Prostate gland (tissue), 2 donors: ENCODE data around the gene NEDD4L.
"Not testable (repeated sequence)": the region's sequence is repeated elsewhere in the genome, so short reads cannot be mapped to it uniquely, and the experiment has no call there.

Experiments
- POLR2AphosphoS5 ChIP-seq: sonication (generic); formaldehyde crosslinking; IDR thresholded peaks from one replicate; pipeline ENCODE4 v1.6.1; 2017; ENCODE audit warnings: antibody characterized with exemption
- TF ChIP-seq, protein P1 (sequence below), 4 experiments: fragments of 200-600 bp in 2 of 4; fragments of 450-650 bp in 2 of 4; sonication (generic) in 2 of 4; IDR thresholded peaks; 1 replicate in 3 of 4; 2 replicates in 1 of 4; pipeline ENCODE4 v1.5.1; 2016 to 2019; ENCODE audit warnings: antibody characterized with exemption in 4 of 4, mild to moderate bottlenecking in 2 of 4, moderate library complexity in 2 of 4

DNA sequence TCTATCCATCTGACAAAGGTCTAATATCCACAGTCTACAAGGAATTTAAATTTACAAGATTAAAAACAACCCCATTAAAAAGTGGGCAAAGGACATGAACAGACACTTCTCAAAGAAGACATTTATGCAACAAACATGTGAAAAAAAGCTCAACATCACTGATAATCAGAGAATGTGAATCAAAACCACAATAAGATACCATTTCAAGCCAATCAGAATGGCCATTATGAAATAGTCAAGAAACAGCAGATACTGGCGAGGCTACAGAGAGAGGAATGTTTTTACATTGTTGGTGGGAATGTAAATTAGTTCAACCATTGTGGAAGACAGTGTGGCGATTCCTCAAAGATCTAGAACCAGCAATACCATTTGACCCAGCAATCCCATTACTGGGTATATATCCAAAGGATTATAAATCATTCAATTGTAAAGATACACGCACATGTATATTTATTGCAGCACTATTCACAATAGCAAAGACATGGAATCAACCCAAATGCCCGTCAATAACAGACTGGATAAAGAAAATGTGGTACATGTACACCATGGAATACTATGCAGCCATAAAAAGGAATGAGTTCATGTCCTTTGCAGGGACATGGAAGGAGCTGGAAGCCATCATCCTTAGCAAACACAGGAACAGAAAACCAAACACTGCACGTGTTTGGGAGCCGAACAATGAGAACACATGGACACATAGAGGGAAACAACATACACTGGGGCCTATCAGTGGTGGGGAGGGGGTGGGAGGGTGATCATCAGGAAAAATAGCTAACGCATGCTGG is 391.4 kb downstream of the NEDD4L start:
- TF ChIP-seq, protein P1, sequence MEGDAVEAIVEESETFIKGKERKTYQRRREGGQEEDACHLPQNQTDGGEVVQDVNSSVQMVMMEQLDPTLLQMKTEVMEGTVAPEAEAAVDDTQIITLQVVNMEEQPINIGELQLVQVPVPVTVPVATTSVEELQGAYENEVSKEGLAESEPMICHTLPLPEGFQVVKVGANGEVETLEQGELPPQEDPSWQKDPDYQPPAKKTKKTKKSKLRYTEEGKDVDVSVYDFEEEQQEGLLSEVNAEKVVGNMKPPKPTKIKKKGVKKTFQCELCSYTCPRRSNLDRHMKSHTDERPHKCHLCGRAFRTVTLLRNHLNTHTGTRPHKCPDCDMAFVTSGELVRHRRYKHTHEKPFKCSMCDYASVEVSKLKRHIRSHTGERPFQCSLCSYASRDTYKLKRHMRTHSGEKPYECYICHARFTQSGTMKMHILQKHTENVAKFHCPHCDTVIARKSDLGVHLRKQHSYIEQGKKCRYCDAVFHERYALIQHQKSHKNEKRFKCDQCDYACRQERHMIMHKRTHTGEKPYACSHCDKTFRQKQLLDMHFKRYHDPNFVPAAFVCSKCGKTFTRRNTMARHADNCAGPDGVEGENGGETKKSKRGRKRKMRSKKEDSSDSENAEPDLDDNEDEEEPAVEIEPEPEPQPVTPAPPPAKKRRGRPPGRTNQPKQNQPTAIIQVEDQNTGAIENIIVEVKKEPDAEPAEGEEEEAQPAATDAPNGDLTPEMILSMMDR (IDR thresholded peaks at IDR 0.05), result not testable (repeated sequence)
- not testable (repeated sequence) for TF ChIP-seq POLR2AphosphoS5
